Measurements from ENCODE around the gene PREB. TPM values are rescaled to one million over a fixed set of nuclear protein-coding genes. Genes with fewer than 3 reads are reported as not detected.

Gene PREB
- total and polyA plus RNA-seq, 2 of the 13 experiments (the other 11 are each of a cell fraction or from before 2014, with no cell fraction given) = 112 to 192 TPM

DNA sequence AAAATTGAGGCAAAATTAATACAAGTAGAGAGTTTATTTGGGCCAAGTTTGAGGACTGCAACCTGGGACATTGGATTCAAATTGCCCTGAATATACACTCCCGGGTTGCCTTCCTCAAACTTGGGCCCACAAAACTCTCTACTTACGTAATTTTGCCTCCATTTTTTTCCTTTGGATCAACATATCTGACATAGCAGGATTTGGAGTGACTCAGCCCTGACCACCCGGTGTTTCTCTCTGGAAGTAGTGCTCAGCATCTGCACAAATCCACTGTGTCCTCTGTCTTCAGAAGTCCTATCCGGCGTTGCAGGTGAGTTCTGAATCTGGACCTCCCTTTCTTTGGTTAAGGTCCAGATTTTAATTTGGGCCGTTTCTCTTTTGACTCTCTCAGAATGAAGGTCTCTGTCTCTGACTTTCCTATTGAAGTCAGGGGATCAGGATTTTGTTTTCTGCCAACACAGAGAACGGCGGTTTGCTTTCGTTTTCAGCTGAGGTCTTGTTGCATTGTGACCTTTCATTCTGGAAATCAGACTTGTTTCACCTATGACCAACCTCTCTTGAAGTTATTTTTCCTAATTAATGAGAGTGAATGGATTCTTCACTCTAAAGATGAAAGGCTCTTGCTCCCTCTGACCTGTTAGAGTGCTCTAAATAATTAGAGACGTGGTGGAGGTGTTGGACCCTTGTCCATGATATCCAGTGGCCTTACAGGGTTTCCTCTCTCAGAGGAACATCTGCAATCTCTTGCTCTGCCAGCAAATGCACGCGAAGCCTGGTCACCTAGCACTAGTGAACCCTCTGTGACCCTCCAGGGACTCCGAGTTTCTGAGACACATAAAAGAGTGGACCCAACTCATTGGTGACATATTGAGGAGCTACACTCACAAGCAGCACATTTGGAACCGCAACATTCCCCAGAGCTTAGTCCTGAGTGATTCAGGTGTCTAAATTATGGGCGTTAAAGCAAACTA, 28.0 kb upstream of the PREB start (continued):
- 0 out of 2 replicates have a peak, but pooled peaks have one; percentile 8 for TF ChIP-seq GATAD2A (CRISPR knock-in tag; IDR thresholded peaks at IDR 0.05)
- no peak for TF ChIP-seq RNF2 (conservative IDR thresholded peaks at IDR 0.05; ENCODE audit: low read depth)
- peak; percentile 10; the same call in 1 of the 2 replicates for TF ChIP-seq CEBPG (CRISPR knock-in tag; IDR thresholded peaks at IDR 0.05)
- TF ChIP-seq MLLT10 (CRISPR knock-in tag; IDR thresholded peaks at IDR 0.05) = no peak
- no peak for TF ChIP-seq HHEX (CRISPR knock-in tag; IDR thresholded peaks at IDR 0.05)
- 0 out of 2 replicates have a peak, but pooled peaks have one; percentile 32 for TF ChIP-seq MAFG (CRISPR knock-in tag; IDR thresholded peaks at IDR 0.05)
- TF ChIP-seq, protein P1, sequence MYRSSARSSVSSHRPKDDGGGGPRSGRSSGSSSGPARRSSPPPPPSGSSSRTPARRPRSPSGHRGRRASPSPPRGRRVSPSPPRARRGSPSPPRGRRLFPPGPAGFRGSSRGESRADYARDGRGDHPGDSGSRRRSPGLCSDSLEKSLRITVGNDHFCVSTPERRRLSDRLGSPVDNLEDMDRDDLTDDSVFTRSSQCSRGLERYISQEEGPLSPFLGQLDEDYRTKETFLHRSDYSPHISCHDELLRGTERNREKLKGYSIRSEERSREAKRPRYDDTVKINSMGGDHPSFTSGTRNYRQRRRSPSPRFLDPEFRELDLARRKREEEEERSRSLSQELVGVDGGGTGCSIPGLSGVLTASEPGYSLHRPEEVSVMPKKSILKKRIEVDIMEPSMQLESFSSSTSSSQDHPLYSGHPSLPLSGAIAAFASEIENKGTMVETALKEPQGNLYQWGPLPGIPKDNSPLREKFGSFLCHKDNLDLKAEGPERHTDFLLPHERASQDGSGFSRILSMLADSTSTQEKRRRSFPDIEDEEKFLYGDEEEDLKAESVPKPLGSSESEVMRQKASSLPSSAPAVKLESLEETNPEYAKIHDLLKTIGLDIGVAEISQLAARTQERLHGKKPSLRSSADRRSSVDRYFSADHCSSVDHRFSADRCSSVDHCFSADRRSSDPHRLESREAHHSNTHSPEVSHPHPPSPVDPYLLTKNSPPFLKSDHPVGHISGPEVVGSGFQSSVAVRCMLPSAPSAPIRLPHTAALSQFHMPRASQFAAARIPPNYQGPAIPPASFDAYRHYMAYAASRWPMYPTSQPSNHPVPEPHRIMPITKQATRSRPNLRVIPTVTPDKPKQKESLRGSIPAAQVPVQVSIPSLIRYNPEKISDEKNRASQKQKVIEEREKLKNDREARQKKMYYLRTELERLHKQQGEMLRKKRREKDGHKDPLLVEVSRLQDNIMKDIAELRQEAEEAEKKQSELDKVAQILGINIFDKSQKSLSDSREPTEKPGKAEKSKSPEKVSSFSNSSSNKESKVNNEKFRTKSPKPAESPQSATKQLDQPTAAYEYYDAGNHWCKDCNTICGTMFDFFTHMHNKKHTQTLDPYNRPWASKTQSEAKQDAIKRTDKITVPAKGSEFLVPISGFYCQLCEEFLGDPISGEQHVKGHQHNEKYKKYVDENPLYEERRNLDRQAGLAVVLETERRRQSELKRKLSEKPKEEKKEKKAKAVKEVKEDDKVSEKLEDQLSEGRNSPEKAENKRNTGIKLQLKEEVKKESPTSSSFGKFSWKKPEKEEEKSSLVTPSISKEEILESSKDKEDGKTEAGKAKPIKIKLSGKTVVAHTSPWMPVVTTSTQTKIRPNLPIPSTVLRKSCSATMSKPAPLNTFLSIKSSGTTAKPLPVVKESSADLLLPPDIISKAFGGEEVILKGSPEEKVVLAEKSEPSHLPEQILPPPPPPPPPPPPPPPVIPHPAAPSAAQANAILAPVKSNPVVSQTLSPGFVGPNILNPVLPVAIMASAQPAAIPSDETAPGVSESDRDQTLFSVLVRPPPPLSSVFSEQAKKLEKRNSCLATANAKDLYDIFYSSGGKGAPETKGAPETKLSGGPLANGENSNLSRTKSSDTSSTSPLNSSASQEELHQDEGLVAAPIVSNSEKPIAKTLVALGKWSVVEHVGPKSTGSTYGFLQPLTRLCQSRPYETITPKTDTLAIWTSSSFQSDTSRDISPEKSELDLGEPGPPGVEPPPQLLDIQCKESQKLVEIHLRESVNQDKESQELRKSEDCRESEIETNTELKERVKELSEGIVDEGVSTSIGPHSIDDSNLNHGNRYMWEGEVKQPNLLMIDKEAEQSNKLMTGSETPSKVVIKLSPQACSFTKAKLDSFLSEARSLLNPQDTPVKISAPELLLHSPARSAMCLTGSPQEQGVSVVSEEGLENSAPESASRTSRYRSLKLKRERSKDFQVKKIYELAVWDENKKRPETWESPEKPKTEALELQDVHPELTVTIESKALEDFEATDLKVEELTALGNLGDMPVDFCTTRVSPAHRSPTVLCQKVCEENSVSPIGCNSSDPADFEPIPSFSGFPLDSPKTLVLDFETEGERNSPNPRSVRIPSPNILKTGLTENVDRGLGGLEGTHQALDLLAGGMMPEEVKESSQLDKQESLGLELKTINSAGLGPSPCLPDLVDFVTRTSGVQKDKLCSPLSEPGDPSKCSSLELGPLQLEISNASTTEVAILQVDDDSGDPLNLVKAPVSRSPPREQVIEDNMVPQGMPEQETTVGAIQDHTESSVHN (CRISPR knock-in tag; IDR thresholded peaks at IDR 0.05) = peak; percentile 64; the same call in 1 of the 2 replicates
- no peak for TF ChIP-seq ZNF720 (CRISPR knock-in tag; IDR thresholded peaks at IDR 0.05)
- TF ChIP-seq MEIS2 (CRISPR knock-in tag; IDR thresholded peaks at IDR 0.05) = 0 out of 2 replicates have a peak, but pooled peaks have one; percentile 34
- TF ChIP-seq, protein P2, sequence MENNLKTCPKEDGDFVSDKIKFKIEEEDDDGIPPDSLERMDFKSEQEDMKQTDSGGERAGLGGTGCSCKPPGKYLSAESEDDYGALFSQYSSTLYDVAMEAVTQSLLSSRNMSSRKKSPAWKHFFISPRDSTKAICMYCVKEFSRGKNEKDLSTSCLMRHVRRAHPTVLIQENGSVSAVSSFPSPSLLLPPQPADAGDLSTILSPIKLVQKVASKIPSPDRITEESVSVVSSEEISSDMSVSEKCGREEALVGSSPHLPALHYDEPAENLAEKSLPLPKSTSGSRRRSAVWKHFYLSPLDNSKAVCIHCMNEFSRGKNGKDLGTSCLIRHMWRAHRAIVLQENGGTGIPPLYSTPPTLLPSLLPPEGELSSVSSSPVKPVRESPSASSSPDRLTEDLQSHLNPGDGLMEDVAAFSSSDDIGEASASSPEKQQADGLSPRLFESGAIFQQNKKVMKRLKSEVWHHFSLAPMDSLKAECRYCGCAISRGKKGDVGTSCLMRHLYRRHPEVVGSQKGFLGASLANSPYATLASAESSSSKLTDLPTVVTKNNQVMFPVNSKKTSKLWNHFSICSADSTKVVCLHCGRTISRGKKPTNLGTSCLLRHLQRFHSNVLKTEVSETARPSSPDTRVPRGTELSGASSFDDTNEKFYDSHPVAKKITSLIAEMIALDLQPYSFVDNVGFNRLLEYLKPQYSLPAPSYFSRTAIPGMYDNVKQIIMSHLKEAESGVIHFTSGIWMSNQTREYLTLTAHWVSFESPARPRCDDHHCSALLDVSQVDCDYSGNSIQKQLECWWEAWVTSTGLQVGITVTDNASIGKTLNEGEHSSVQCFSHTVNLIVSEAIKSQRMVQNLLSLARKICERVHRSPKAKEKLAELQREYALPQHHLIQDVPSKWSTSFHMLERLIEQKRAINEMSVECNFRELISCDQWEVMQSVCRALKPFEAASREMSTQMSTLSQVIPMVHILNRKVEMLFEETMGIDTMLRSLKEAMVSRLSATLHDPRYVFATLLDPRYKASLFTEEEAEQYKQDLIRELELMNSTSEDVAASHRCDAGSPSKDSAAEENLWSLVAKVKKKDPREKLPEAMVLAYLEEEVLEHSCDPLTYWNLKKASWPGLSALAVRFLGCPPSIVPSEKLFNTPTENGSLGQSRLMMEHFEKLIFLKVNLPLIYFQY (CRISPR knock-in tag; IDR thresholded peaks at IDR 0.05; ENCODE audit: borderline replicate concordance) = 0 out of 2 replicates have a peak, but pooled peaks have one; percentile 12

Data from HepG2 (cell line).